D341Med (cell line): Measurements from ENCODE around the gene COX17.

ENCODE experiments used
- DNase-seq: peaks from one replicate; pipeline ENCODE4 v3.0.0; 2012; ENCODE audit warnings: low spot score

COX17 gene

GRCh38 chr3:119643528-119643927, 33.7 kb downstream of the COX17 start:
- no peak for DNase-seq

- no peak for DNase-seq
Measured at GRCh38 chr3:119642746-119643473, 34.3 kb downstream of the COX17 start.

- DNase-seq, result no peak
Measured at GRCh38 chr3:119641416-119641815, 35.8 kb downstream of the COX17 start.

GRCh38 chr3:119639494-119640350, 37.5 kb downstream of the COX17 start:
- DNase-seq, result no peak

GRCh38 chr3:119637679-119638477, 39.3 kb downstream of the COX17 start:
- DNase-seq, result no peak

- no peak for DNase-seq
Measured at GRCh38 chr3:119636891-119637611, 40.2 kb downstream of the COX17 start.

- DNase-seq, result no peak
Measured at GRCh38 chr3:119636249-119636648, 41.0 kb downstream of the COX17 start.

GRCh38 chr3:119635719-119636118, 41.5 kb downstream of the COX17 start:
- no peak for DNase-seq

GRCh38 chr3:119632829-119633228, 44.4 kb downstream of the COX17 start:
- no peak for DNase-seq

GRCh38 chr3:119632216-119632615, 45.0 kb downstream of the COX17 start:
- DNase-seq, result no peak

GRCh38 chr3:119631516-119631915, 45.7 kb downstream of the COX17 start:
- DNase-seq, result no peak

- no peak for DNase-seq
Measured at GRCh38 chr3:119630880-119631329, 46.3 kb downstream of the COX17 start.

GRCh38 chr3:119630128-119630879, 46.9 kb downstream of the COX17 start:
- no peak for DNase-seq

GRCh38 chr3:119628816-119629445, 48.3 kb downstream of the COX17 start:
- no peak for DNase-seq

GRCh38 chr3:119628390-119628789, 48.8 kb downstream of the COX17 start:
- DNase-seq, result no peak

GRCh38 chr3:119627461-119627860, 49.7 kb downstream of the COX17 start:
- DNase-seq, result no peak

- DNase-seq, result no peak
Measured at GRCh38 chr3:119626196-119626595, 51.0 kb downstream of the COX17 start.

GRCh38 chr3:119625451-119626153, 51.6 kb downstream of the COX17 start:
- no peak for DNase-seq

- DNase-seq, result no peak
Measured at GRCh38 chr3:119624002-119624720, 53.0 kb downstream of the COX17 start.
